Heart right ventricle (tissue), 16 donors: ENCODE measurements around the gene CBARP. TPM values are rescaled to one million over a fixed set of nuclear protein-coding genes. Genes with fewer than 3 reads are reported as not detected.

Experiments
- ATAC-seq, 8 donors: fragments of 200-7000 bp; cut with Tn5 transposase; one replicate each; pipeline ENCODE4 v1.9.1; 2020; ENCODE audit warnings: mild to moderate bottlenecking in 8 of 8, moderate library complexity in 8 of 8, moderate number of reproducible peaks in 1 of 8
- DNase-seq, 2 donors: peaks; one replicate each; pipeline ENCODE4 v3.0.0-alpha.2; 2020
- H3K27ac ChIP-seq, 10 donors: fragments of 200-600 bp; sonication (generic) in 2 of 10; one replicate each; pipeline versions ENCODE4 v1.5.0 to v1.8.0; 2020 to 2022; ENCODE audit warnings: mild to moderate bottlenecking in 3 of 10
- H3K27me3 ChIP-seq, 7 donors: fragments of 200-600 bp; one replicate each; pipeline ENCODE4 v1.8.0; 2021 to 2022; ENCODE audit warnings: mild to moderate bottlenecking in 2 of 7
- H3K36me3 ChIP-seq, 9 donors: fragments of 200-600 bp; sonication (generic) in 1 of 9; one replicate each; pipeline versions ENCODE4 v1.5.0 to v1.8.0; 2020 to 2022; ENCODE audit warnings: mild to moderate bottlenecking in 2 of 9
- H3K4me1 ChIP-seq, 9 donors: fragments of 200-600 bp; sonication (generic) in 1 of 9; one replicate each; pipeline versions ENCODE4 v1.5.0 to v1.8.0; 2020 to 2022; ENCODE audit warnings: mild to moderate bottlenecking in 4 of 9
- H3K4me3 ChIP-seq, 10 donors: fragments of 200-600 bp; sonication (generic) in 2 of 10; one replicate each; pipeline versions ENCODE4 v1.5.0 to v1.8.0; 2020 to 2022; ENCODE audit warnings: mild to moderate bottlenecking in 7 of 10, moderate library complexity in 2 of 10
- H3K9me3 ChIP-seq, 11 donors: fragments of 200-600 bp in 10 of 11; sonication (generic) in 2 of 11; one replicate each; pipeline versions ENCODE4 v1.5.0 to v1.8.0; 2013 to 2022; ENCODE audit warnings: mild to moderate bottlenecking in 2 of 11, control low read depth in 1 of 11, moderate library complexity in 1 of 11
- WGBS, 2 donors: extraction: QIAGEN DNeasy Blood & Tissue Kit; methylation state at CpG; one replicate each; pipeline ENCODE4 v1.1.7; 2013; ENCODE audit warnings: inconsistent platforms in 1 of 2; 5-methylcytosine and 5-hydroxymethylcytosine counted together
- intact Hi-C, 10 donors: fragments of 100-400 bp; cut with DNase I; formaldehyde crosslinking; loops; one replicate each; pipeline versions ENCODE4 v1.11.1 to v1.14.2; 2022
- polyA plus RNA-seq, 2 donors: library from polyadenylated mRNA; stranded (reverse); fragments of 200-250 nt; gene quantifications; one replicate each; pipeline ENCODE4 v1.2.3, GENCODE V29; 2013
- total RNA-seq, 10 donors: library from RNA; stranded (reverse); fragmentation: NEBNext Ultra II Directional in 3 of 10; extraction: Animal tissue kit (Norgen Biotek cat#: 25700) in 3 of 10; gene quantifications; one replicate each; pipeline versions ENCODE4 v1.2.1 to v1.2.4, GENCODE V29; 2021 to 2023
- TF ChIP-seq, protein P1 (sequence below), 9 donors: fragments of 200-600 bp; sonication (generic) in 2 of 9; IDR thresholded peaks; one replicate each; pipeline versions ENCODE4 v1.5.0 to v1.8.0; 2021 to 2022; ENCODE audit warnings: antibody characterized with exemption in 9 of 9, mild to moderate bottlenecking in 5 of 9, moderate library complexity in 1 of 9
- donor health status: Arrhythmogenic right ventricular cardiomyopathy.
- donor health status: ischemic (EF 13 %, LVEDD 7.1; RV severe dilation, severe dysfunction).
- donor health status: healthy with polysubstance abuse.
- donor health status: DM: no; HTN: yes; CAD: no.
- donor health status: DM: no; HTN: no; CAD: no.
- donor health status: ischemic (EF 25% LVEDD 6.9; RV normal size, moderate dysfunction).
- donor health status: ischemic (EF 25% LVEDD 5.7; RV mildly dilated, moderate dysfunction).
- donor health status: healthy.
- donor health status: DM: yes; HTN: yes; CAD: no.
- donor health status: Ischemic cardiomyopathy.
- donor health status: ischemic (EF 35%, LVEDD 5.7; RV mildly dilated, moderate dysfunction).
- donor health status: nonischemic (EF 11% LVEDD 7.7; RV severe dilation, severe dysfunction).
- donor health status: DM: yes; HTN: yes; CAD: no.
- donor health status: PGD.
- donor health status: ischemic (EF 29% LVEDD 5.4; RV normal size, mild dysfunction).
- donor health status: nonischemic (EF 23%, LVEDD 6.1; RV moderate dilation, normal function).

Gene CBARP
- total and polyA plus RNA-seq, 12 donors, result 0.73 to 2.2 (median 1.3) TPM

DNA sequence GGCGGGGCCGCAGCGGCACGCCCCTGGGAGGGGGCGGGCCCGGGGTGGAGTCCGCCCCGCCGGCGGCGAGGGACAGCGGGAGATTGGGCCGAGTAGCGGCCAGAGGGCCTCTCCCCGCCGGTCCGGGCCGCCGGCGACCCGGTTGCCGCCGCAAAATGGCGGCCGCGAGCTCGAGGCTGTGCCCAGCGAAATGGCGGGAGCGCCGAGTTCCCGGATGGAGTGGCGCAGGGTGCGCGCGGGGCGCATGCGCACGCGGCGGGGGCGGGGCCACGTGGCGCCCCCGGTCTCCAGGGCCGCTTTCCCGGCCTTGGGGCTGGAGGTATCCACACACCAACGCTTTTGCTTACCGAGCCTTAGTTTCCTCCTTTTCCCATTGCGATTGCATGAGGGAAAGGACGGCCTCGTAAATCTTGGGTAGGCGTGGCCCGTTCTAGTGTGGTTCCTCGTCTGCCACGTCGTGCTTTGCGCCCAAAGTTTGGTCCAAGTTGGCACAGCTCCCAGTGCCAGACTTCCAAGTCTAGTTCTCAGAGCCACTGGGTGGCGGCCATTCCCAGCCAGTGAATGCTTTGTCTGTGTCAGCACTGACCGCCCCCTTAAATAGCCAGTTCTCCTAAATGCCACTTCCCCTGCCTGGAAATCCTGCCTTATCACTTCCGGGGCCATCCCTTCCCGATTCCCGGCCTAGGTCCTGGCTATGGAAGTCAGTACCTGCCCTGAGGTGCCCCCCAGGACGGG lies 31.8 kb upstream of the CBARP start:
- peak; percentile 1 to 40 (median 20) for ATAC-seq
- Histone ChIP-seq H3K9me3 (no peaks in the 10 kb centered on the region), H3K36me3 (peaks cover 0 to 44% (median 41%) of the 10 kb centered on the region in 9 donors), H3K27ac (peak overlapping the region; percentile 91 to 100 (median 98)), H3K4me3 (peak overlapping the region; percentile 57 to 98 (median 70)), H3K27me3 (no peaks in the 10 kb centered on the region), H3K4me1 (peaks cover 62 to 91% (median 89%) of the 10 kb centered on the region in 9 donors)
- peak; percentile 87 to 89 for DNase-seq
- 0 to 1% methylated on average over 61 to 64 of the region's 64 CpGs for WGBS, 2 donors
- intact Hi-C loops, result loop anchor here in 5 of 10 donors (2.0 to 10.0 kb wide), 4 partner anchors 59 to 235 kb away; partner anchors contain the start of genes DAZAP1 (in 3 of the 5) and GAMT (in 3 of the 5)
- TF ChIP-seq, protein P1, sequence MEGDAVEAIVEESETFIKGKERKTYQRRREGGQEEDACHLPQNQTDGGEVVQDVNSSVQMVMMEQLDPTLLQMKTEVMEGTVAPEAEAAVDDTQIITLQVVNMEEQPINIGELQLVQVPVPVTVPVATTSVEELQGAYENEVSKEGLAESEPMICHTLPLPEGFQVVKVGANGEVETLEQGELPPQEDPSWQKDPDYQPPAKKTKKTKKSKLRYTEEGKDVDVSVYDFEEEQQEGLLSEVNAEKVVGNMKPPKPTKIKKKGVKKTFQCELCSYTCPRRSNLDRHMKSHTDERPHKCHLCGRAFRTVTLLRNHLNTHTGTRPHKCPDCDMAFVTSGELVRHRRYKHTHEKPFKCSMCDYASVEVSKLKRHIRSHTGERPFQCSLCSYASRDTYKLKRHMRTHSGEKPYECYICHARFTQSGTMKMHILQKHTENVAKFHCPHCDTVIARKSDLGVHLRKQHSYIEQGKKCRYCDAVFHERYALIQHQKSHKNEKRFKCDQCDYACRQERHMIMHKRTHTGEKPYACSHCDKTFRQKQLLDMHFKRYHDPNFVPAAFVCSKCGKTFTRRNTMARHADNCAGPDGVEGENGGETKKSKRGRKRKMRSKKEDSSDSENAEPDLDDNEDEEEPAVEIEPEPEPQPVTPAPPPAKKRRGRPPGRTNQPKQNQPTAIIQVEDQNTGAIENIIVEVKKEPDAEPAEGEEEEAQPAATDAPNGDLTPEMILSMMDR (IDR thresholded peaks at IDR 0.05), result peak in 2 of 9 donors; percentile 16 to 26

DNA sequence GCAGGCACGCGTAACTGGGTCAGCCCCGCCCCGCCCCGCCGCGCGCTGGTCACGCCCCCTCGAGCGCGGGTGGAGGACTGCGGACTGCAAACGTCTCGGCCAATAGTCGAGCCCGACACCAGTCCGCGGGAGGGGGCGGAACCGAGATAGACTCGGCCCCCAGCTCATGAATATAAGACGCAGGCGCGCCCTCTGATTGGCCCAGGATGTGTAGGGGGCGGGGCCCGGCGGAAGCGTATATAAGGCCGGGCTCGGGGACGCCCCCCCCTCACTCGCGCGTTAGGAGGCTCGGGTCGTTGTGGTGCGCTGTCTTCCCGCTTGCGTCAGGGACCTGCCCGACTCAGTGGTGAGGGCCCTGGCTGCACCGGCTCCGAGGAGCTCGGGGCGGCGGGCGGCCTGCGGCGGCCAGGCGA lies 31.3 kb upstream of the CBARP start, which contains the start of gene CIRBP:
Gene CIRBP, plus strand, starts transcription at position 268 of the 413 bp plus-strand sequence. CDS start 1,602 bp downstream, outside the sequence.
- Histone ChIP-seq H3K27ac (peak within 1 kb of the TSS; percentile 91 to 100 (median 98)), H3K36me3 (peaks cover 0 to 38% (median 35%) of the 10 kb centered on the region in 9 donors), H3K27me3 (no peaks in the 10 kb centered on the region), H3K4me3 (peak within 1 kb of the TSS; percentile 57 to 98 (median 70)), H3K9me3 (no peaks in the 10 kb centered on the region), H3K4me1 (peaks cover 56 to 87% (median 83%) of the 10 kb centered on the region in 9 donors)
- WGBS, 2 donors, result 0 to 1% methylated on average over 48 to 50 of the region's 50 CpGs
- DNase-seq (peak; percentile 100), ATAC-seq (peak; percentile 67 to 84 (median 78))
- TF ChIP-seq, protein P1 (IDR thresholded peaks at IDR 0.05), result no peak
- intact Hi-C loops, result loop anchor here in 1 of 10 donors (2.0 kb wide), 1 partner anchor 58 kb away; no protein-coding TSS in a partner anchor

DNA sequence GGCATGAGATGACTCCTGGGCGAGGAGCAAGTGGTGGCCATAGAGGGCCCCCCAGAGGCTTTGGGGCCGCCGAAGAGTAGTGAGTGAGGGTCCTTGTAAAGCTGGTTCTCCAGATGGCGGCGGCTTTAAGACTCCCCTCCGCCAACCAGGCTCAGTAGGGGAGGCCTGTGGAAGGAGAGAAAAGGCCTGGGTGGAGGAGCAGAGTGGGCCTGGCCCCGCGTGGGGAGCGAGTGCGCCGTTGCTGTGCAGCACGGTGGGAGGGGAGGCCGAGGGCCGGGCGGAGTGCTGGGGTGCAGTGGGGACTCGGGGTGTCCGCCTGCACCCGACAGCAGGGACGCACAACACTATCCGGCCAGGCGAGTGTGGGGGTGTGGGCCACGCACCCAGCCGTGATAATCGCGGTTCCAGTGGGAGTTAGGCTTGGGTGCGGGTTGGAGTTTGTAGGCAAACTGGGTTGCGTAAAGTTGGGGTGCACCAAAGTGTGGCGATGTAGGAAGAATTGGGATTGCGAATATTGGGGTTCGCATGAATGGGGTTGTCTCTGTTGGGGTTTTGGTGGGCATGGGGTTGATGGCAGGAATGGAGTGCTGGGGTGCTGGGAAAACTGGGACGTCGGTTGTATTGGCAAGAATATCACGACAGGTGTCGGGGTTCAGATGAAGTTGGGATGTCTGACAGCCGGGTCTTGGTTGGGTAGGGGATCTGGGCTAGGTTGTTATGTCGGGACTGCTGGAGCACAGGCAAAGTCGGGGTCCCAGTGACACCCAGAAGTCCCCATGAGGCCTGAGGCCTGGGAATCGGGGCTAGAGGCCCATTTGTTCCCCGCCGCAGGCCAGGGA lies 30.6 kb upstream of the CBARP start:
- 50% methylated on average over 38 to 40 of the region's 40 CpGs for WGBS, 2 donors
- Histone ChIP-seq H3K27ac (peak overlapping the region; percentile 23 to 100 (median 97)), H3K9me3 (no peaks in the 10 kb centered on the region), H3K36me3 (peaks cover 0 to 32% (median 29%) of the 10 kb centered on the region in 9 donors), H3K4me1 (peaks cover 53 to 81% (median 77%) of the 10 kb centered on the region in 9 donors), H3K4me3 (peak overlapping the region in 6 of 10 donors; percentile 69 to 98 (median 82)), H3K27me3 (no peaks in the 10 kb centered on the region)
- intact Hi-C loops, result loop anchor here in 1 of 10 donors (2.0 kb wide), 1 partner anchor 58 kb away; no protein-coding TSS in a partner anchor
- TF ChIP-seq, protein P1 (IDR thresholded peaks at IDR 0.05), result no peak
- no peak for ATAC-seq
- peak; percentile 28 to 41 for DNase-seq
